Activated T-cell treated with anti-CD3 and anti-CD28 coated beads for 48 hours (primary cell): ENCODE data around the gene DDR1.
A peak's percentile ranks its signal among the peaks of the same experiment; 100 is the strongest.

Source experiments
- DNase-seq: peaks from one replicate; pipeline ENCODE4 v3.0.0-alpha.2; 2020; ENCODE audit warnings: low read depth

DDR1 gene

DNA sequence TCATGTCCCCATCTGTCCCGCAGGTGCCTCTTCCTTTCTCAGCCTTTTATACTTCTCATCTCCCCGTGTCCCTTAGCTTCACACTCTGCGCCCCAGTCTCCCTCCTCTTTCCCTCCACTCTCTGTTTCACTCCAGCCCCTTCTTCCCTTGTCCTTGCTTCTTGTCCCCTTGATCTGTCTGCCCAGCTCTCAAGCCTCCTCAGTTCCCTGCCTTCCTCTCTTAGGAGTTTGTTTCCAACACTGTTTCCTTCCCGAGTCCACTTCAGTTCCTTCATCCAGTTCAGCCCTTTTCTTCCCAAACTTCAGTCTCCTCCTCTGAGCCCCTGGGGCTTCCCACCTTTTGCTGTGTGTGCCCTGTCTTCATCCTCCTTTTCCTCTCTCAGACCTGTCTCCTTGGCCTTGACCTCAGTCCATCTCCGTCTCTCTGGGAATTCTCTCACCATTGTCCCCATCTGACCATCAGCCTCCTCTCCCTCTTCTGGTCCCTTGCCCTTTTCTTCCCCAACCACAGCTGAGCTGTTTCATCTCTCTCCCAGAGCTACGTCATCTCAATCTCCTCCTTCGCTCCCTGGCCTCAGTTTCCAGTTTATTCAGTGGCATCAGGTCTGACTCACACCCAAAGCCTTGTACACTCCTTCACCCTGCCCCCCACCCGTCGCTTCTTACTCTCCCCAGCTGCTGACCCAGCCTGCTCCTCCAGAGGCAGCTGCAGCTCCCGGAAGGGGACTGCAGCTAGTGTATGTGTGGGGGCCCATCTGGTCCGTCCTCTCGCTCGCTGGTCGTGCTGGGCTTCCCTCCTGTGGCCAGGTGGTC, 2.7 kb upstream of the DDR1 start:
- no peak for DNase-seq

DNA sequence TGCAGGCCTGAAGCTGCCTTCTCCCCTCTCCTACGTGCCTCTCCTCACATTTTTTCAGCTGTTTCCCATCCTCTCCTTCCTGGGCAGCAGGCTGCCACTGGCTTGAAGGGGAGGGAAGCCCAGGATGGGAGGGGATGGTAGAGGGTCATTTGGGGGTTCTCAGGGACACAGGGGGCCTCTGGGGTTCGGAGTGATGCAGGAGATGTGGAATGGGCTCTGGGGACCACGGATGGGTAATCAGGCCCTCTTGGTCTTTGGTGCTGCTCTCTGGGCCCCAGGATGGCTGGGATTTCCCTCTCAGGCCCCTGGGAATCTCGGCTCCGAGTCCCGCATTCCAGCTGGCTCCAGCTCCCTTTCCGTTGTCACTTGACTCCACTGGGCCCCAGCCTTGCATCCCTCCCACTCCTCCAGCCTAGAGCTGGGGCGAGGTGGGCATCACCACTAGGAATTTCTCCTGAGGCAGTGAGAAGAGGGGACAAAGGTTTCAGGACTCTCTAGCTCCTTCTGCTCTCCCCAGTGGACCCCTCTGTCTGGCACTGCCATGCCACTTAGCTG, 2.0 kb upstream of the DDR1 start:
- no peak for DNase-seq

DNA sequence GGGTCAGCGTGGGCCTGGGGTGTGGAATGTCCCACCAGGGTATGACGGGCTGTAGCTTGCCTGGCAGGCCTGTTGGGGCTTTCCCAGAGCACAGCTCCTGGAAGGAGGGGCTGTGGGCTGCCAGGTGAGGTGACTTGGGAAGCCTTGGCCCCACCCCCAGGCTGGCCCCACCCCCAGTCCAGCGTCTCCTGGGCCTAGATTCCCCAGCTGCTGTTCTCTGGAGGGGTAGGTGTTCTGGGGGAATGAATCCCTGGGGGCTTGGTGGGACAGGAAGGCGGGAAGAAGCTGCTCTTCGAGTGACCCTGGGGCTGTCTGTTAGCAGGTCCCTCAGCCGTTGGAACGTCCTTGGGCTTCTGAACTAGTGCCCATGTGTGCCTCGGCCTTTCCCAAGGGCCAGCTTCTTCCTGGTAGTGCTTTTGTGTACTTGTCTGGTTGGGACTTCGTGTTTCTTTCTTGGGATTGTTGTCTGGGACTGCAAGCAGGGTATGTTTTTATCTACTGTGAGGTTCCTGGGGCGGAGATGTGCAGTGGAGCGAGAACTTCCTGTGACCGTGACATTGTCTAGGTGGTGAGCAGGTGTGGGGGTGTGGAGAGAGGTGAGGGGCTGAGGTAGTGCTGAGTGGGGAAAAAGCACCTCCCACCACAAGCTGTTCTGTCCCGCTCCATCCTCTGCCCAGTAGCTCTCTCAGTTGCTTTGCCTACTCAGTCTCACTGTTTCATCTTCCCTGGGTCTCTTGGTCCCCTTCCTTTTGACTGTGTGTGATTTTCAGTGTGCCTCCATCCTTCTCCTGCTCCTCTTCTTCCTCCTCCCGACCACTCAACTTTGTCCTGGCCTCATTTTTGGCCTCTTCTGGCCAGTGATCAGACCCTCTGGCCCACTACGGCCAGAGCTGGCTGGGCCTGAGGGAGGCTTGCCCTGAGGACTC, 1.3 kb upstream of the DDR1 start:
- DNase-seq: no peak

DNA sequence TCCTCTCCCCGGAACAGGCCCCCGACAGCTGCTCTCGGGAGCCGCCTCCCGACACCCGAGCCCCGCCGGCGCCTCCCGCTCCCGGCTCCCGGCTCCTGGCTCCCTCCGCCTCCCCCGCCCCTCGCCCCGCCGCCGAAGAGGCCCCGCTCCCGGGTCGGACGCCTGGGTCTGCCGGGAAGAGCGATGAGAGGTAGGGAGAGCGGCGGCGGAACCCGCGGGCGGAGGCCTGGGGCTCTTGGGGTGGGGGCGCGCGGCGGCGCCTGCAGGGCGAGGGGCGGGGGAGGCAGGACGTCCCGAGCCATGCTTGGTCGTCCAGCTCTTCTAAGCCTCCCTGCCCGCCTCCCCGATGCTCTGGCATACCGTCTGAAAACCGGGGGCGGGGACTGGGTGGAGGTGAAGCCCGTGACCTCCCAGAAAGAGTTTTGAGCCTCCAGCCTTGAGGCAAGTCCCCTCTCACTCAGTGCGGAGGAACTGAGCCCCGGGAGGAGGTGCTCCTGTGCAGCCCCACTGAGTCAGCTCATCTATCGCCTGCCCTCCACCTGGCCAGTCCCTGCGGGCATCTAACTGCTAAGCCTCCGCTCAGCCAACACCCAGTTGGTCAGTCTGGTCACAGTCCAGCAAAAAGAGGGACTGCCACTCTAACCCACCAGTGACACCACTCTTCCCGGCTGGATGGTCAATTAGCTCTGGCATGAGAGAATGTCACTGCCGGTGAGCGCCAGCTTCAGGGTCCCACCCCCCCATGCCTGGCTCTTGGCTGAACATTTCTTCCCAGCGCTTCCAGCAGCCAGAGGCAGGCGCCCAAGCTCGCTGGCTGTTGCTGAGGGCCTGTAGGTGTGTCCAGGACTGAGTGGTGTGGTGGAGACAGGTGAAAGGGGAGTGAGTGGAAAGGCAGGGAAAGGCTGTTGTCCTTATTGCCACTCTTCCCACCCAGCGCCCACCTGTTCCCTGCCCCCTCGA, 482 bp downstream of the DDR1 start:
- DNase-seq: peak; percentile 27

DNA sequence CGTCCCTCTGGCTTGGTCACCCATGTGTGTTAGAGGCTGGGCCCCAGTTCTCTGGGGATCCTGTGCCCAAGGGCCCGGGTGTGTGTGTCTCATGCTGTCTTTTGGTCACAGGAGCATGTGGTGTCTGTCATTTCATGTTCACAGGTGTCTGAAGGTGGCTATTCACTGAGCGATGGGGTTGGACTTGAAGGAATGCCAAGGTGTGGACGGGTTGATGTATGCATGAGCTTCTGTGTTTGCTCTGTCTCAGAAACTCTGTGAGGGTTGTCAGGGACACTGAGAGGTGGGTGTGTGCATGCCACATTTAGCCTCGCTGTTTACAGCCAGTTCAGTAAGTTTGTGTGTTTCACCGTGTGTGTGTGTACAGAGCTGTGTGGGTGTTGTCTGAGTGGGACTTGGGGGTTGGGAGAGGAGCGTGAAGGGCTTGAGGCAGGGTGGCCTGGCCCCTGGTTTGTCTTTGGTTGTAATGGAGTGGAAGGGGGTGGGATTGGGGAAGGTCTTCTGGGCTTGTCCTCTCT, 1.2 kb downstream of the DDR1 start:
- DNase-seq: no peak

DNA sequence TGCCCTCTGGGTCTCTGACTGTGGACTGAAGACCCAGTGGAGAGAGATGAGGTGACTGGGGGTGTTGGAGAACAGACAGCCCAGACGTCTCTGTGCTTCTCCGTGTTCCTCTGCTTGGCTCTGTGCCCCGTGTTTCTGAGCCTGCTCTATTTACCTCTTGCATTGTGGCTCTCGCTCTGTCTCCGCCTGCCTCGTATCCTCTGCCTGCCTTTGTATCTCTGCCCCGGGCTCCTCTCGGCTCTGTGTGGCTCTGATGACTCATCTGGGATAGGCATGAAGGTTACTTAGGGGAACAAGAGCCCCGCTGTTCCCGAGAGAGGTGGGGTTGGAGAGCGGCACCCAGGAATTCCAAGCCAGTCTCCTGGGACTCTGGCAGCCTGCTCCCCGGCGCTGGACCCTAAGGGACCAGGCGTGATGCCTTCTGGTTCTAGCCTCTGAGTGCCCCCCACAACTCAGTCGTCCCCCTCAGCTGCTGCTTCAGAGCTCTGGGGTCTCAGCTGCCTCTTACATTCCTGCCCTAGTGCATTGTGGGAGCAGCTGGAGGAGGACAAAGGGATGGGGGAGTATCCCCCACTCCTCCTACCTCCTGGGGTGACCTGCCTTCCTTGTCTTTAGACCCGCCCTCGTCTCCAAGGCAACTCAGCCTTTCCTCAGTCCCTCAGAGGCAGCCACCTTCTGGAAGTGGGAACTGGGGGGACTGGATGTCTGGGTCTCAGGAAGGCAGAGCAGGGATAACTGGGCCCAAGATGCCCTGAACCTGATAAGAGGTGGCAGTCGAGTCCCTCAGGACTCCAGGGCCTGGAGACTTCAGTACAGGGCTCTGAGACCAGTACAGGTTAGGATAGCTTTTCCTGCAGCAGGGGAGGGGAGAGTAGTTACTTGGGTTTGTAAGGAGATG, 1.9 kb downstream of the DDR1 start:
- no peak for DNase-seq

DNA sequence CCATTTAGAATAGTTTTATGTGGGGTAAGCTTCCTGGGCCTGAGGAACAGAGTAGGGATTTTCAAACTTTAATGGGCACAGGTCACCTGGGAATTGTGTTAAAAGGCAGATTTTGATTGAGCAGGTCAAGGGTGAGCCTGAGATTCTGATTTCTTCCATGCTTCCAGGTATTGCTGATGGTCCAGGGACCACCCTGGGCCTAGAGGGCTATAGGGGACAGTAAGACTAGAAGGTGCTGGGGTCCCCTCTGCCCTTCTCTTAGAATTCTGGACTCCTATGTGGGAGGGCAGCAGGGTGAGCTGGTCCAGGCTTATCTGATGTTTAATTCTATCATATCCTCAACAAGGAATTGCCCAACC, 2.6 kb downstream of the DDR1 start:
- no peak for DNase-seq

DNA sequence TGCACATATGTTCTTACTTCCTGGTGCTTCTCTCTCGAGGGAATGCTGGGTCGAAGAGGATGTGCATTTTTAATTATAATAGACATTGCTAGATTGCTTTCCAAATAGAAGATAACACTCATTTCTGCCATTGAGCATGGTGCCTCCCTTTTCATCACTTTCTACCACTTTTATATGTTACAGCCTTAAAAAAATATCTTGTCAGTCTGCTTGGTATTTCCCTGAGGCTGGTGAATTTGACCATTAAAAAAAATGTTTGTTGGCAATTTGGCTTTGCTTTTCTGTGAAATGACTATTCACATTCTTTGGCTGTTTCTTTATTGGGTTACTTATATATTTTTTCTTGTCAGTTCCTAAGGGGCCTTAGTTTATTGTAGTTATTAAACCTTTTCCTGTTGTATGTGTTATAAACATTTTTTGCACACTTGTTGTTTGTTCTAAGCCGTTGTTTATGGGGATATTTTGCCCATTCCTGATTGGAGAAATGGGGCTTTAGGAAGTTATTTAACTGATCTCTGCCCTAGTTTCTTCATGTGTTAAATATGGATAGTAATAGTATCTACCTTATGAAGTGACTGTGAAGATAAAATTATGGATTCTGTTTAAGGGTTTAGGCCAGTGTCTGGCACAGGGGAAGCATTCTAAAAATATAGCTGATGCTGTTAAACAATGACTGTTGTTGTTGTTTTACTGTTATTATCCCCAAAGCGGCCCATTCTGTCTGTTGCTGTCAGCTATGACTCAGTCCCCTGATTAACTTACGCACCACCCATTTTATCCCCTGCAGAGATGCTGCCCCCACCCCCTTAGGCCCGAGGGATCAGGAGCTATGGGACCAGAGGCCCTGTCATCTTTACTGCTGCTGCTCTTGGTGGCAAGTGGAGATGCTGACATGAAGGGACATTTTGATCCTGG, 3.8 kb downstream of the DDR1 start:
- no peak for DNase-seq

DNA sequence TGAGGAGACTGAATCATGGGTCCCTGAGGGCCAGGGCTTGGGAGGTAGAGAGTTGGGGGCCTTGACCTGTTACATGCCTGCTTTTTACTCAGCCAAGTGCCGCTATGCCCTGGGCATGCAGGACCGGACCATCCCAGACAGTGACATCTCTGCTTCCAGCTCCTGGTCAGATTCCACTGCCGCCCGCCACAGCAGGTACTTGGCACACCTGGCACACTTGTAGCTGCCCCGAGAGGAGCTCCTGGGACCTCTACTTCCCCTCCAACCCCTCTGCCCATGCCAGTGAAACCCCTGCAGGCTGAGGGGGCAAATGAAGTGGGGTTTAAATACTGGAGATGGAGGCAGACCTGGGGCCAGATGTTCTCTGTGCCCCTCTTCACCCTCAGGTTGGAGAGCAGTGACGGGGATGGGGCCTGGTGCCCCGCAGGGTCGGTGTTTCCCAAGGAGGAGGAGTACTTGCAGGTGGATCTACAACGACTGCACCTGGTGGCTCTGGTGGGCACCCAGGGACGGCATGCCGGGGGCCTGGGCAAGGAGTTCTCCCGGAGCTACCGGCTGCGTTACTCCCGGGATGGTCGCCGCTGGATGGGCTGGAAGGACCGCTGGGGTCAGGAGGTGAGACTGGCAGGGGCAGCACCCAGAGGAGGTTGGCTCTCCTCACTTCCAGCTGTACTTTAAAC, 4.6 kb downstream of the DDR1 start:
- no peak for DNase-seq

DNA sequence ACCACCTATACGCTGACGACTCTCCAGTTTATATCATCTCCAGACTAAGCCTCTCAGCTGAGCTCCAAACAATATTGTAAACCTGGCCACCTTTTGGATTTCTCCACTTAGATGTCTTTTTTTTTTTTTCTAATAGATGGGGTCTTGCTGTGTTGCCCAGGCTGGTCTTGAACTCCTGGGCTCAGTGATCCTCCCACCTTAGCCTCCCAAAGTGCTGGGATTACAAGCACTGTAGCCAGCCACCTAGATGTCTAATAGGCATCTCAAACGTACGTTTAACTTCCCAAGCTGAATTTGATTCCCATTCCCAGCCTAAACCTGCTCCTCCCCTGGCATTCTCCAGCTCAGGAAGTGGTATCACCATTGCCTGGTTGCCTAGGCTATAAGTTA, 5.2 kb downstream of the DDR1 start:
- DNase-seq: no peak

DNA sequence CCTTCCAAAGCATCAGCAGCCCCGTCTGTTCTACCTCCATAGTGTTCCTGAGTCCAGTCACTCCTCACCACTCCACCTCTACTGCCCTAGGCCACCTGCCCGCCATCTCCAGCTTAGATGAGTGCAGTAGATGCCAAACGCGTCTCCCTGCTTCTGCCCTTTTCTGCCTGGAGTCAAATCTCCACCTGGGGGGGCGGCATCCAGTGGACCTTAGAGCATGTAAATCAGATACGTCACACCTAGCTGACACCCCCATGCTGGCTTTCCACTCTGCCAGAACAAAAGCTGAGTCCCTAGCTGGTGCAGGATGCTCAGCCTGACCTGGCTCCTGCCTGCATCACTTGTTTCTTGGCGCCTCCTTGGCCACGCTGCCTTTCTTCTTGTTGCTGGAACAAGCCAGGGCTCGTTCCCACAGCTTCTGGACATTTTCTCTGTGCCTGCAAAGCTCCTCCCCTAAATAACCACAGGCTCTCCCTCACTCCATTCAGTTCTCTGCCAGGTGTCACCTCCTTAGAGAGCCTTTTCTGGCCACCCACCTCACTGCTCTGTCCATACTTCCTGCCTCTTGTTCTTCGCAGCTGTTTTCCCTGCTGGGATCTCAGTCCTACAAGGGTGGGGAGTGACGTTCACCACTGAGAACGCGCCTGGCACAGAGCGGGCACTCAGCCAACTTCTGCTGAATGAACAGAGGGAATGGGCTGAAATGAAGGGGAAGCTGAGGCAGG, 5.8 kb downstream of the DDR1 start:
- DNase-seq: no peak

DNA sequence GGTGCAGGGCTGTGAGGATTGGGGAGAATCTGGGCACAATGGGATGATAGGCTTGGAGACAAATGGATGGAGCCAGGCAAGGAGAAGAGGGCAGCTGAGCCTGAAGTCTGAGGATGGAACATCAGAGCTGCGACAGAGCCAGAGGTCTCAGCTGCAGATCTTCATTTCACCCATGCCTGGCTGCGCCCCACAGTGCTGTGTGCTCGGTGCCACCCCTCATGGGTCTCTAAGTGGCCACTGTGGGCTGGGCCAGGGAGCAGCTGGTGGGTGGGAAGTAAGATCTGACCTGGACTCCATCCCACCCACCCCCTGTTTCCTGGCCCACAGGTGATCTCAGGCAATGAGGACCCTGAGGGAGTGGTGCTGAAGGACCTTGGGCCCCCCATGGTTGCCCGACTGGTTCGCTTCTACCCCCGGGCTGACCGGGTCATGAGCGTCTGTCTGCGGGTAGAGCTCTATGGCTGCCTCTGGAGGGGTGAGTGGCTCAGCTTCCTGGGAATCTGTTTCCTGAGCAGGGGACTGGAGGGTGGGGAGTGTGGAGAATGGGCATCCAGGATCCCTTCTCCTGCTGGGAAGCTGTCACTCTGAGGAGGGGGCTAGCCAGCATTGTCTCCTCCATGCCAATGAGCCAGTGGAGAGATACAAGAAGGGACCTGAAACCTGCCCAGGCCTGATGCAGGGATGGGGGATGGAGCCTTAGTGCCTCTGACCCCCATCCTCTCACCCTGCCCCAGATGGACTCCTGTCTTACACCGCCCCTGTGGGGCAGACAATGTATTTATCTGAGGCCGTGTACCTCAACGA, 6.5 kb downstream of the DDR1 start:
- no peak for DNase-seq

DNA sequence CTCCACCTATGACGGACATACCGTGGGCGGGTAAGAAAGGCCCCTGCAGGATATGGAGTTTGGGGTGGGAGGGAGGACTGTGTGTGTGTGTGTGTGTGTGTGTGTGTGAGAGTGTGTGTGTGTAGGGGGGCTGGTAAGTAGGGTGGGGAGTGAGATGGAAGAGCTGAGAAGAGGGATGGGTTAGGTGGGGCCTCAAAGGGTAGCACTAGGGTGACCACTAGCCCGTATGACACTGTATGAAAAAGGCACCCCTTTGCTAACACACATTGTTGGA, 7.1 kb downstream of the DDR1 start:
- no peak for DNase-seq

DNA sequence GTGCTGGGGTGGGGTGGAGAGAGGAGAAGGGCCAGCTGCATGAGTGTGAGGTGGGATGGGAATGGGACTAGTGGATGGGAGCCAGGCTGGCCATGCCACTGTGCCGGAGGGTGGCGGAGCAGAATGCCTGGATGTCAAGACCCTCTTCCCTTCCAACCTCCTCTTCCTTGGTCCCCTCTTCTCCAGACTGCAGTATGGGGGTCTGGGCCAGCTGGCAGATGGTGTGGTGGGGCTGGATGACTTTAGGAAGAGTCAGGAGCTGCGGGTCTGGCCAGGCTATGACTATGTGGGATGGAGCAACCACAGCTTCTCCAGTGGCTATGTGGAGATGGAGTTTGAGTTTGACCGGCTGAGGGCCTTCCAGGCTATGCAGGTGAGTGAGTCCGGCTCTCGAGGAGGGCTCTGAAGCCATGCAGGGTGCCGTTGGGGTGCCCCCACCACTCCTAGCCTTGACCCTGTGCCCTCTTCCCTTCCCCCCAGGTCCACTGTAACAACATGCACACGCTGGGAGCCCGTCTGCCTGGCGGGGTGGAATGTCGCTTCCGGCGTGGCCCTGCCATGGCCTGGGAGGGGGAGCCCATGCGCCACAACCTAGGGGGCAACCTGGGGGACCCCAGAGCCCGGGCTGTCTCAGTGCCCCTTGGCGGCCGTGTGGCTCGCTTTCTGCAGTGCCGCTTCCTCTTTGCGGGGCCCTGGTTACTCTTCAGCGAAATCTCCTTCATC, 7.7 kb downstream of the DDR1 start:
- DNase-seq: no peak

DNA sequence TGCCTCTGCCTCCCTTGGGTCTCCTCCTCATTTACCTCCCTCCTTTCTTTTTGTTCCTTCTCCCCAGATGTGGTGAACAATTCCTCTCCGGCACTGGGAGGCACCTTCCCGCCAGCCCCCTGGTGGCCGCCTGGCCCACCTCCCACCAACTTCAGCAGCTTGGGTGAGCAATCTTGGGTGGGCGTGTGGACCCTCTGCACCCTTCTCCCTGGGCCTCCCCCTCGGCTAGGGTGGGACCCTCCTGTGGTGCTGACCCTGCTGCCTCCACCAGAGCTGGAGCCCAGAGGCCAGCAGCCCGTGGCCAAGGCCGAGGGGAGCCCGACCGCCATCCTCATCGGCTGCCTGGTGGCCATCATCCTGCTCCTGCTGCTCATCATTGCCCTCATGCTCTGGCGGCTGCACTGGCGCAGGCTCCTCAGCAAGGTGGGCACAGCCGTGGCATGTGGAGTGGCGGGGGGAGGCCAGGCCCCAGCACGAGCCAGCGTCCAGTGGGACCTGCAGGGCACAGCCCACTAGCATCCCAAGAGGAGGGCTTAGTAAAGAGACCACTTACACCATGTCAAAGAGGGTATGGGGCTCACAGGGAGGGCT, 8.8 kb downstream of the DDR1 start:
- no peak for DNase-seq

DNA sequence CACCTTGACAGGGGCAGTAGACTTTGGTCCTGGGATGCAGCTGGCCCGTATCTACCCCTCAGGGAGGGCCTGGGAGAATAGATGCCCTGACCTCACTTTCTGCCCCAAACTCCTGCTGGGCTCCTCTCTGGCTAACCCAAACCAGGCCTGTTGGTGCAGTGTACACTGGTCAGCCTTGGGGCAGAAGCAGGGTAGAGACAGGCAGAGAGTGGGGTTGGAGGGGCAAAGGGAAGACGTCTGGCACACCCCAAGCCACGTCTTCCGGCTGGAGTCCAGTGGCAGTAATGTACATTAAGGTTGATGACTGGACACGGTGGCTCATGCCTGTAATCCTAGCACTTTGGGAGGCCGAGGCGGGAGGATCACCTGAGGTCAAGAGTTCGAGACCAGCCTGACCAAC, 9.3 kb downstream of the DDR1 start:
- DNase-seq: no peak

DNA sequence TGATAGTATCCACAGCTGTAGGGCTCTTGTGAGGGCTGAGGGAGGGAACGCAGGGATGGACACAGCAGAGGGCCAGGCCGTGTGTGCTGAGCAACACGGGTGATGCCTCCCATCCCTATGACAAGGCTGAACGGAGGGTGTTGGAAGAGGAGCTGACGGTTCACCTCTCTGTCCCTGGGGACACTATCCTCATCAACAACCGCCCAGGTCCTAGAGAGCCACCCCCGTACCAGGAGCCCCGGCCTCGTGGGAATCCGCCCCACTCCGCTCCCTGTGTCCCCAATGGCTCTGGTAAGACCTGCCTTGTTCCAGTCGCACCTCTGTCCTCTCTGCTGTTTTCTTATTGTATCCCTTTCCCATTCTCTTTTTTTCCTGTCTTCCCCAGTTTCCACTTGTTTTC, 10.1 kb downstream of the DDR1 start:
- DNase-seq: no peak
